Epidermal melanocyte (primary cell): ENCODE measurements around the gene KCNK13.
"Not testable (repeated sequence)": the region's sequence is repeated elsewhere in the genome, so short reads cannot be mapped to it uniquely, and the experiment has no call there.

Source experiments
- DNase-seq: peaks from one replicate; pipeline ENCODE4 v3.0.0; 2011; ENCODE audit warnings: low spot score; ENCODE audit not compliant: insufficient read length

Gene KCNK13

DNA sequence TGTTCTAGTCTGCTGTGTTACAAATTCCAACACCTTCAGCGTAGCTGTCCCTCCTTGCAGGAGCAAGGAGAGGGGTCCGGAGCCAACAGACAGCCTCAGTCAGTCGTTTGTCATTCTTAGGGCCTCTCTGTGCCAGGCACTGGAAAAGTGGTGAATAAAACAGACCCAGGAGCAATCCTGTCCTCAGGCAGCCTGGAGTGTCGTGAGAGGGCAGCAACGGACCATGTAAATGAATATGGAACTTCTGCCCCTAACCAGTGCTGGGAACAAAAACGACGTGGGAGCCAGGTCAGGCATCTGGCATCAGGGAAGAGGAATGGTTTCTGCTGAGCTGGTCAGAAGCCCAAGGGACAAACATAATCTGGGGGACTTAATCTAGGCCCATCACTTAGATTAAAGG, 129.8 kb downstream of the KCNK13 start:
- no peak for DNase-seq

DNA sequence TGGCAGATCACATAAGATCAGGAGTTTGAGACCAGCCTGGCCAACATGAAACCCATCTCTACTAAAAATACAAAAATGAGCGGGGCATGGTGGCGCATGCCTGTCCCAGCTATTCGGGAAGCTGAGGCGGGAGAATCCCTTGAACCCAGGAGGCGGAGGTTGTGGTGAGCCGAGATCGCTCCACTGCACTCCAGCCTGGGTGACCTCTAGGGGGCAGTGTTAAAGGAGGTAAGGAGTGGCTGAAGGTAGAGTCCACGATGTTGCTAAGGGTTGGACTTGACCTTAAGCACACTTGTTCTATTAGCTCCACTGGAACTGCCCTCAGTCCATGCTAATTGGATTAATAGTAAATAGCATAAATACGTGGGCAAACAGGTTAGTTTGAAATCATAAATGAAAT, 132.1 kb downstream of the KCNK13 start:
- no peak for DNase-seq

DNA sequence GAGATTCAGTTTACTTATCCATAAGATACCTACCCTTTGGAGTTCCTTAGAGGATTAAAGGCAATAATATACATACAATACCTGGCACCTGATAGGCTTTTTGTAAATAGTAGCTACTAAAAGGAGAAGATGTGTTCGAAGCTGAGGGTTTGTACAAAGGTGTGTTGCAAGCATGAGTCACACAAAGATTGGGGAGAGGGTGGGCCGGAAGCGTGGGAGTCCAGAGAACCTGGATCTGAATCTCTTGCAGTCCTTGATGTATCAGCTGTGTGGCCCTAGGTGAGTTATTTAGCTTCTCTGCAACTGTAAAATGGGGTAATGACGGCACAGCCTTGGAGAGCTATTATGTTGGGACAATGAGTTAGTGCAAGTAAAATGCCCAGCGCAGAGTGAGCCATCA, 132.9 kb downstream of the KCNK13 start:
- DNase-seq: no peak

DNA sequence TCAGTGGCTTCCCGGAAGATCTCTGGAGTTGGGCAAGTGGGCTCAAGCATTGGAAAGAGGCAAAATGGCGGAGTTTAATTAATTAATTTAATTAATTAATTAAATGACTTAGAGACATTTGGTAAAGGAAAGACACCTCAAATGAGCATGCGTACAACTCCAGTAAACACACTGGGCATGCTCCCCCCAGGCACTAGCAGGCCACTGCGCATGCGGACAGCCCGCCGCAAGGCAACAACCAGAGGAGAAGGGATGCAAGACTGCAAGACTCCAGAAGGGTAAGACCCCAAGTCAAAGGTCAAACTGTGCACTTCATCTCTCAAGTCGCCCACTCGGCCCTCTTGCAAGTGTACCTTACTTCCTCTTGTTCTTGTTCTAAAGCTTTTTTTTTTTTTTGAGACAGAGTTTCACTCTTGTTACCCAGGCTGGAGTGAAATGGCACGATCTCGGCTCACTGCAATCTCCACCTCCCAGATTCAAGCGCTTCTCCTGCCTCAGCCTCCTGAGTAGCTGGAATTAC, 136.8 kb downstream of the KCNK13 start:
- no peak for DNase-seq

DNA sequence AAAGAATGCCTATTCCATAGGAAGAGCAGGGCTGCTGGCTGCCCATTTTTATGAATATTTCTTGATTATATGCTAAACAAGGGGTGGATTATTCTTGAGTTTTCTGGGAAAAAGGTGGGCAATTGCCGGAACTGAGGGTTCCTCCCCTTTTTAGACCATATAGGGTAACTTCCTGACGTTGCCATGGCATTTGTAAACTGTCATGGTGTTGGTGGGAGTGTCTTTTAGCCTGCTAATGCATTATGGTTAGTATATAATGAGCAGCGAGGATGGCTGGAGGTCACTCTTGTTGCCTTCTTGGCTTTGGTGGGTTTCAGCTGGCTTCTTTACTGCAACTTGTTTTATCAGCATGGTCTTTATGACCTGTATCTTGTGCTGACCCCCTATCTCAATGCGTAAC, 138.8 kb downstream of the KCNK13 start:
- DNase-seq: not testable (repeated sequence)

DNA sequence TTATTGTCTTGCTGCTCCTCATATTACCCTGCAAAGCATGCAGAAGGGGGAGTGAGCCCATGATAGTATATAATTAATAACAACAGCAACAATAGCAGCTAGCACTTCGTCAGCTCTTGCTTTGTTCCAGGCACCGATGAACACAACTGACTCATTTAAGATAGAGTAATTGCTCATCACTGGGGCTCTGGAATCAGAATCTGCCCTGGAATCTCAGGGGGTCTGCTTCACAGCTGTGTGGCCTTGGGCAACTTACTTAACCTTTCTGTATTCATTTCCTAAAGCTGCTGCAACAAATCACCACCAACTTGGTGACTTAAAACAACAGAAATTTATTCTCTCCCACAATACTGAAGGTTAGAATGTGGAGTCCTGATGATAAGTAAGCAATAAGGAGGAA, 139.6 kb downstream of the KCNK13 start:
- no peak for DNase-seq

DNA sequence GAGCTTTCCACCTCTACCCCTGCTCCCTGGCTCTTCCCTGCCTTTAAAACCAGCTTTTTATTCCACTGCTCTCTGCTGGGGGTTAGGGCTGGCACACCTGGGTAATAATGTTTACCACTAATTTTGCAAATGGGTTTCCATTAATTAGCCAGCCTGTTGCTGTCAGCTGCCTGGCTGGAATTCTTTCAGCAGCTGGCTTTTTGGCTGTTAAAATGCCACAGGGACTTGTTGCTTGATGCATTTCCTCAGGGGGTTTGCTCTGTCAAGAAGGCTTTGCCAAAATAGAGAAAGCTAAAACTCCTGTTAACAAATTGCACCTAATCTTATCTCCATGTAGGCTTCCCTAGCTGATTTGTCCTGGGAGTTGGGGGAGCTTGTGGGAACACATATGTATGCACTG, 142.7 kb downstream of the KCNK13 start:
- DNase-seq: no peak

DNA sequence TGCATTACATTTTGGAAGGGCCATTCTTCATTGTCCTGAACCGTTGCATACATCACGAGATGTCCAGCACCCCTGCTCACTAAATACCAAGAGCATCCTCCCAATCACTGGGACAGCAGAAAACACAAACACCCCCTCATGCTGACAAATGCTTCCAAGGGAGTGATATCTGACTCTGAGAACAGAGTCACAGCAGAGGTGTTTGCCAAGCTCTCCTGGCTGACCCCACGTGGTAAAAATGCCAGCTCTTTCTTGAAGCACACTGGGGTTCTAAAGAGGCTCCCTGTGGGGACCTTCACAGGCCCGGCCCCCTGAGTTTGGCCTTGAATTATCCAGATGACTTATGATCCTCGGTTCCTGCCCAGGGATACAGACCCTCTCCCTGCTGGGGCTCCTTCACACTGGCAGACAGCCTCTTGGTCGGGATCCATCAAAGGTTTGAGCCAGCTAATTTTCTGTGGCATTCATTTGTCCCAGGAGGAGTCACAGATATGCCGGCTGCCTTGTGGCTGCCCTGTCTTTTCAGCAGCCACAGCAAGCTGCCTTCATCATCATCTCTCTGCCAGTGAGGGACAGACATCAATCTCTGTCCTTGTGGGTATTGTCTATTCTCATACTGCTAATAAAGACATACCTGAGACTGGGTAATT, 151.4 kb downstream of the KCNK13 start:
- no peak for DNase-seq

DNA sequence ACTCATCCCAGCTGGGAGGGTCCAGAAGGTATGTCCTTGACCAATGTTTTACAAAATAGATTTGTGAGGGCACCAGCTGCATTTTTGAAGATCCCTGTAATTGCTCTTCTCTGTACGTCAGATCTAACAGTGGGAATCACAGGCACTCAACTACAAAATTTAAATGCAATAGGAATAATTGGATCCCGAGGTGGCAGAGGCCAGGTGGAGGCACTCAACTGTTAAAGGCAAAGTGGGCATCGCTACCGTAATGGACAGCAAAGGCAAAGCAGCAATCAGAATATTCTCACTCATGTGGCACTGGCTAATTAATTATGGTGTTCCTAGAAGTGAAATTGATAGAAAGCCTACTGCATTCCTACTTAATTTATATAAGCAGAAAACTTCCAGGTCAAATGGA, 166.7 kb downstream of the KCNK13 start:
- DNase-seq: no peak

DNA sequence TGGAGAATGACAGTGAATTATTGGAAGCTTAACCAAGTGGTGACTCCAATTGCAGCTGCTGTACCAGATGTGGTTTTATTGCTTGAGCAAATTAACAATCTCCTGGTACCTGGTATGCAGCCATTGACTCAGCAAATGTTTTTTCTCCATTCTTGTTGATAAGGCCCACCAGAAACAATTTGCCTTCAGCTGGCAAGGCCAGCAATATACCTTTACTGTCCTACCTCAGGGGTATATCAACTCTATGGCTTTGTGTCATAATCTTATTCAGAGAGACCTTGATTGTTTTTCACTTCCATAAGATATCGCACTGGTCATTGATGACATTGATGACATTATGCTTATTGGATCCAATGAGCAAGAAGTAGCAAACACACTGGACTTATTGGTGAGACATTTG, 168.1 kb downstream of the KCNK13 start:
- not testable (repeated sequence) for DNase-seq
